H1 (cell line): ENCODE measurements around the gene TAS2R16. TPM values are rescaled to one million over a fixed set of nuclear protein-coding genes. Genes with fewer than 3 reads are reported as not detected.

Experiments used
- CTCF ChIA-PET: fragments of 300-600 bp; sonication (Branson Sonifier 250); formaldehyde crosslinking; loops from one replicate; lab custom pipeline; 2021; ENCODE audit not compliant: partially characterized antibody; lab: Charles Lee
- POLR2A ChIA-PET: fragments of 300-600 bp; sonication (Branson Sonifier 250); formaldehyde crosslinking; loops from one replicate; lab custom pipeline; 2021; ENCODE audit warnings: inconsistent platforms; ENCODE audit not compliant: partially characterized antibody; lab: Charles Lee
- DNase-seq, 2 experiments: peaks; one replicate each; pipeline versions ENCODE4 v3.0.0 to v3.0.0-alpha.2; 2010 to 2022; ENCODE audit warnings: low spot score in 2 of 2, low read depth in 1 of 2, mixed read lengths in 1 of 2
- FAIRE-seq: peaks from 2 replicates; lab custom pipeline; 2011; peaks lifted over from hg19 to GRCh38; lab: Jason Lieb, UNC
- H2AFZ ChIP-seq: 2 replicates; pipeline ENCODE4 v1.8.1; 2012; ENCODE audit warnings: low read length, inconsistent platforms
- H2AK5ac ChIP-seq: 2 replicates; pipeline ENCODE4 v1.6.1; 2013; ENCODE audit warnings: low read depth, low read length
- H2BK120ac ChIP-seq: replicated peaks from 2 replicates; pipeline ENCODE3; 2013; ENCODE audit warnings: low read depth, low read length, inconsistent platforms
- H2BK12ac ChIP-seq: 2 replicates; pipeline ENCODE4 v1.6.1; 2013; ENCODE audit warnings: low read depth, low read length
- H2BK15ac ChIP-seq: 2 replicates; pipeline ENCODE4 v1.6.1; 2013; ENCODE audit warnings: low read length
- H2BK20ac ChIP-seq: 2 replicates; pipeline ENCODE4 v1.6.1; 2013; ENCODE audit warnings: low read length
- H2BK5ac ChIP-seq: 2 replicates; pipeline ENCODE4 v1.6.1; 2013; ENCODE audit warnings: low read depth, low read length
- H3K14ac ChIP-seq: 2 replicates; pipeline ENCODE4 v1.6.1; 2013; ENCODE audit warnings: inconsistent platforms; ENCODE audit not compliant: insufficient read length
- H3K18ac ChIP-seq: 2 replicates; pipeline ENCODE4 v1.6.1; 2013; ENCODE audit warnings: low read length; ENCODE audit errors: extremely low read depth
- H3K23ac ChIP-seq: 2 replicates; pipeline ENCODE4 v1.6.1; 2013; ENCODE audit warnings: inconsistent platforms; ENCODE audit not compliant: insufficient read length
- H3K23me2 ChIP-seq: 2 replicates; pipeline ENCODE4 v1.6.1; 2013; ENCODE audit warnings: low read depth, low read length
- H3K27ac ChIP-seq: 2 replicates; pipeline ENCODE4 v1.6.1; 2011; ENCODE audit warnings: low read depth, low read length, inconsistent platforms
- H3K27me3 ChIP-seq, 4 experiments: replicated peaks in 1 of 4; 1 replicate in 1 of 4; 2 replicates in 3 of 4; pipeline versions ENCODE4 v1.6.1 to v1.8.1; 2011 to 2013; ENCODE audit warnings: low read length in 3 of 4, mild to moderate bottlenecking in 3 of 4, inconsistent platforms in 2 of 4, mixed read lengths in 2 of 4, moderate library complexity in 1 of 4; ENCODE audit not compliant: control insufficient read depth in 3 of 4, insufficient read depth in 3 of 4; ENCODE audit errors: extremely low read depth in 1 of 4
- H3K36me3 ChIP-seq, 4 experiments: 2 replicates each; pipeline versions ENCODE4 v1.6.1 to v1.8.1; 2011 to 2013; ENCODE audit warnings: mild to moderate bottlenecking in 4 of 4, low read length in 3 of 4, moderate library complexity in 2 of 4, control low read depth in 1 of 4, inconsistent platforms in 1 of 4; ENCODE audit not compliant: insufficient read depth in 4 of 4, control insufficient read depth in 2 of 4
- H3K4ac ChIP-seq: replicated peaks from 2 replicates; pipeline ENCODE3; 2013; ENCODE audit warnings: low read length, low read depth, mixed read lengths, inconsistent platforms; ENCODE audit not compliant: insufficient read length
- H3K4me1 ChIP-seq, 4 experiments: replicated peaks in 1 of 4; 1 replicate in 1 of 4; 2 replicates in 3 of 4; pipeline versions ENCODE4 v1.6.1 to v1.8.1; 2011 to 2013; ENCODE audit warnings: low read length in 3 of 4, inconsistent platforms in 2 of 4, mixed read lengths in 1 of 4; ENCODE audit not compliant: insufficient read depth in 4 of 4, control insufficient read depth in 3 of 4
- H3K4me2 ChIP-seq, 2 experiments: 2 replicates each; pipeline versions ENCODE4 v1.6.1 to v1.8.1; 2011 to 2013; ENCODE audit warnings: low read depth in 2 of 2, low read length in 2 of 2, control low read depth in 1 of 2, inconsistent platforms in 1 of 2, mild to moderate bottlenecking in 1 of 2; ENCODE audit not compliant: insufficient read depth in 1 of 2
- H3K4me3 ChIP-seq, 4 experiments: fragments of 200-600, 300-600 bp in 1 of 4; sonication (generic), shearing (Covaris generic), sonication (Bioruptor Twin) in 1 of 4; 2 replicates each; pipeline versions ENCODE4 v1.5.1 to v1.8.1; 2011 to 2016; ENCODE audit warnings: low read length in 4 of 4, low read depth in 3 of 4, control low read depth in 2 of 4, inconsistent platforms in 2 of 4, mild to moderate bottlenecking in 2 of 4, mixed read lengths in 1 of 4, moderate library complexity in 1 of 4; ENCODE audit not compliant: insufficient read depth in 2 of 4; ENCODE audit errors: extremely low read depth in 1 of 4
- H3K56ac ChIP-seq: replicated peaks from 2 replicates; pipeline ENCODE3; 2013; ENCODE audit warnings: low read depth, mild to moderate bottlenecking, mixed read lengths, low read length, inconsistent platforms; ENCODE audit not compliant: insufficient read length
- H3K79me1 ChIP-seq: 2 replicates; pipeline ENCODE4 v1.6.1; 2013; ENCODE audit warnings: low read depth, low read length, control low read depth
- H3K79me2 ChIP-seq, 2 experiments: 2 replicates each; pipeline versions ENCODE4 v1.6.1 to v1.8.1; 2012 to 2013; ENCODE audit warnings: low read length in 2 of 2, mild to moderate bottlenecking in 2 of 2, inconsistent platforms in 1 of 2; ENCODE audit not compliant: insufficient read depth in 2 of 2, control insufficient read depth in 1 of 2
- H3K9ac ChIP-seq, 4 experiments: replicated peaks in 1 of 4; 1 replicate in 1 of 4; 2 replicates in 3 of 4; pipeline versions ENCODE4 v1.6.1 to v1.8.1; 2011 to 2013; ENCODE audit warnings: low read depth in 3 of 4, low read length in 3 of 4, control low read depth in 2 of 4, mild to moderate bottlenecking in 2 of 4, moderate library complexity in 2 of 4, inconsistent platforms in 1 of 4; ENCODE audit errors: extremely low read depth in 1 of 4
- H3K9me3 ChIP-seq, 2 experiments: 2 replicates each; pipeline versions ENCODE4 v1.6.1 to v1.8.1; 2012 to 2013; ENCODE audit warnings: mild to moderate bottlenecking in 2 of 2, moderate library complexity in 2 of 2, control low read depth in 1 of 2, inconsistent platforms in 1 of 2, low read depth in 1 of 2, low read length in 1 of 2, mixed read lengths in 1 of 2; ENCODE audit not compliant: insufficient read depth in 2 of 2
- H4K20me1 ChIP-seq, 2 experiments: replicated peaks in 1 of 2; 2 replicates each; pipeline versions ENCODE3 to v1.8.1; 2011 to 2013; ENCODE audit warnings: inconsistent platforms in 2 of 2, low read length in 2 of 2, mild to moderate bottlenecking in 1 of 2; ENCODE audit not compliant: insufficient read depth in 2 of 2, control insufficient read depth in 1 of 2
- H4K5ac ChIP-seq: 2 replicates; pipeline ENCODE4 v1.6.1; 2013; ENCODE audit warnings: low read length, low read depth, mixed read lengths, inconsistent platforms; ENCODE audit not compliant: insufficient read length
- H4K8ac ChIP-seq: 2 replicates; pipeline ENCODE4 v1.8.0; 2013; ENCODE audit warnings: mild to moderate bottlenecking, moderate library complexity, low read length, inconsistent platforms; ENCODE audit not compliant: insufficient read depth; ENCODE audit errors: extremely low read depth
- H4K91ac ChIP-seq: replicated peaks from 2 replicates; pipeline ENCODE3; 2013; ENCODE audit warnings: low read length, mixed read lengths, inconsistent platforms; ENCODE audit not compliant: insufficient read length
- WGBS, 2 experiments: shearing (Covaris generic) in 1 of 2; methylation state at CpG; one replicate each; pipeline versions ENCODE4 v1.1.6 to v1.1.7; 2013 to 2015; ENCODE audit warnings: low lambda C conversion rate in 2 of 2, mixed read lengths in 2 of 2, inconsistent platforms in 1 of 2, low coverage in 1 of 2, missing lambda C conversion rate in 1 of 2; ENCODE audit not compliant: insufficient replicate concordance in 2 of 2, insufficient coverage in 1 of 2, insufficient read length in 1 of 2; ENCODE audit errors: extremely low coverage in 1 of 2, missing lambda C conversion rate in 1 of 2; 5-methylcytosine and 5-hydroxymethylcytosine counted together
- polyA plus RNA-seq, 7 experiments: library from polyadenylated mRNA; depleted of rRNA in 3 of 7; stranded (reverse) in 5 of 7; unstranded in 2 of 7; fragments of >200 nt in 5 of 7; fragments of 200-250 nt in 2 of 7; gene quantifications; 1 replicate in 5 of 7; 2 replicates in 1 of 7; 4 replicates in 1 of 7; pipeline versions ENCODE4 v1.2.1 to v1.2.3, GENCODE V29; 2011 to 2013; ENCODE audit warnings: missing spikeins in 2 of 7, mixed read lengths in 2 of 7
- total RNA-seq: library from RNA; stranded (reverse); fragmentation: NEBNext Ultra II Directional; extraction: Animal tissue kit (Norgen Biotek cat#: 25700); gene quantifications from 2 replicates; pipeline ENCODE4 v1.2.1, GENCODE V29; 2021
- TF ChIP-seq, protein P1 (sequence below): fragments of 300-600 bp; sonication (generic); IDR thresholded peaks from 2 replicates; pipeline ENCODE4 v1.7.1; 2012; ENCODE audit warnings: low read length, moderate library complexity, mild to moderate bottlenecking, inconsistent platforms; ENCODE audit not compliant: insufficient replicate concordance

TAS2R16 gene
- total and polyA plus RNA-seq, 2 of the 8 experiments (the other 6 are each of a cell fraction or from before 2014, with no cell fraction given), result not detected

DNA sequence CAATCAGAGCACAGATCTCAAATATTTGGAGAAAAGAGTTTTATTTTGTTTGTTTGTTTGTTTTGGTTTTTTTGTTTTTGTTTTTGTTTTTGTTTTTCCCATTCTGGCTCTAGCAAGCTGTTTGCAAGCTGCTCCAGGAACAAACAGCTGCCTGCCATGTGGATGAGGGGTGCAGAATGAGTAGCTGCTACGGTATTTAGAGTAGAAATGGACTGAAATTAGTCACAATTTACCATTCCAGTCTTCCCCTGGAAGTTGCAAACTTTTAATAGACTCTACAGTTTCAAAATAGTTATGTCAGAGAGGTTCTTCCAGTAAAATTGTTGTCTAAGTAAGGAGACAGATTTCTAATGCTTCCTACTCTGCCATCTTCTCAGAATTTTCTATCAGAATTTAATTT is 27.1 kb upstream of the TAS2R16 start:
- Histone ChIP-seq H2BK15ac (no peak overlapping the region), H3K14ac (no peak overlapping the region), H2AFZ (no peak overlapping the region), H3K27me3 (no peaks in the 10 kb centered on the region), H3K4me2 (no peak overlapping the region), H3K79me1 (no peaks in the 10 kb centered on the region), H4K91ac (no peak overlapping the region), H3K4me1 (no peaks in the 10 kb centered on the region), H2BK120ac (no peak overlapping the region), H3K36me3 (no peaks in the 10 kb centered on the region), H3K9ac (no peak overlapping the region), H3K18ac (no peak overlapping the region), H3K27ac (no peak overlapping the region), H2AK5ac (no peak overlapping the region), H2BK5ac (no peak overlapping the region), H3K79me2 (no peaks in the 10 kb centered on the region), H2BK20ac (no peak overlapping the region), H4K20me1 (no peaks in the 10 kb centered on the region), H3K23ac (no peak overlapping the region), H4K5ac (no peak overlapping the region), H3K56ac (no peak overlapping the region), H3K9me3 (no peaks in the 10 kb centered on the region), H2BK12ac (no peak overlapping the region), H3K4ac (no peak overlapping the region), H3K23me2 (no peaks in the 10 kb centered on the region), H3K4me3 (no peak overlapping the region), H4K8ac (no peak overlapping the region)
- ChIA-PET POLR2A (no interaction called here), CTCF (no interaction called here)
- DNase-seq (no peak), FAIRE-seq (peak; percentile 19)
- WGBS, 2 experiments, result 88% methylated on average over 1 of the region's 1 CpG; no CpG with 5 or more reads in 1 of the 2 experiments
- TF ChIP-seq, protein P1, sequence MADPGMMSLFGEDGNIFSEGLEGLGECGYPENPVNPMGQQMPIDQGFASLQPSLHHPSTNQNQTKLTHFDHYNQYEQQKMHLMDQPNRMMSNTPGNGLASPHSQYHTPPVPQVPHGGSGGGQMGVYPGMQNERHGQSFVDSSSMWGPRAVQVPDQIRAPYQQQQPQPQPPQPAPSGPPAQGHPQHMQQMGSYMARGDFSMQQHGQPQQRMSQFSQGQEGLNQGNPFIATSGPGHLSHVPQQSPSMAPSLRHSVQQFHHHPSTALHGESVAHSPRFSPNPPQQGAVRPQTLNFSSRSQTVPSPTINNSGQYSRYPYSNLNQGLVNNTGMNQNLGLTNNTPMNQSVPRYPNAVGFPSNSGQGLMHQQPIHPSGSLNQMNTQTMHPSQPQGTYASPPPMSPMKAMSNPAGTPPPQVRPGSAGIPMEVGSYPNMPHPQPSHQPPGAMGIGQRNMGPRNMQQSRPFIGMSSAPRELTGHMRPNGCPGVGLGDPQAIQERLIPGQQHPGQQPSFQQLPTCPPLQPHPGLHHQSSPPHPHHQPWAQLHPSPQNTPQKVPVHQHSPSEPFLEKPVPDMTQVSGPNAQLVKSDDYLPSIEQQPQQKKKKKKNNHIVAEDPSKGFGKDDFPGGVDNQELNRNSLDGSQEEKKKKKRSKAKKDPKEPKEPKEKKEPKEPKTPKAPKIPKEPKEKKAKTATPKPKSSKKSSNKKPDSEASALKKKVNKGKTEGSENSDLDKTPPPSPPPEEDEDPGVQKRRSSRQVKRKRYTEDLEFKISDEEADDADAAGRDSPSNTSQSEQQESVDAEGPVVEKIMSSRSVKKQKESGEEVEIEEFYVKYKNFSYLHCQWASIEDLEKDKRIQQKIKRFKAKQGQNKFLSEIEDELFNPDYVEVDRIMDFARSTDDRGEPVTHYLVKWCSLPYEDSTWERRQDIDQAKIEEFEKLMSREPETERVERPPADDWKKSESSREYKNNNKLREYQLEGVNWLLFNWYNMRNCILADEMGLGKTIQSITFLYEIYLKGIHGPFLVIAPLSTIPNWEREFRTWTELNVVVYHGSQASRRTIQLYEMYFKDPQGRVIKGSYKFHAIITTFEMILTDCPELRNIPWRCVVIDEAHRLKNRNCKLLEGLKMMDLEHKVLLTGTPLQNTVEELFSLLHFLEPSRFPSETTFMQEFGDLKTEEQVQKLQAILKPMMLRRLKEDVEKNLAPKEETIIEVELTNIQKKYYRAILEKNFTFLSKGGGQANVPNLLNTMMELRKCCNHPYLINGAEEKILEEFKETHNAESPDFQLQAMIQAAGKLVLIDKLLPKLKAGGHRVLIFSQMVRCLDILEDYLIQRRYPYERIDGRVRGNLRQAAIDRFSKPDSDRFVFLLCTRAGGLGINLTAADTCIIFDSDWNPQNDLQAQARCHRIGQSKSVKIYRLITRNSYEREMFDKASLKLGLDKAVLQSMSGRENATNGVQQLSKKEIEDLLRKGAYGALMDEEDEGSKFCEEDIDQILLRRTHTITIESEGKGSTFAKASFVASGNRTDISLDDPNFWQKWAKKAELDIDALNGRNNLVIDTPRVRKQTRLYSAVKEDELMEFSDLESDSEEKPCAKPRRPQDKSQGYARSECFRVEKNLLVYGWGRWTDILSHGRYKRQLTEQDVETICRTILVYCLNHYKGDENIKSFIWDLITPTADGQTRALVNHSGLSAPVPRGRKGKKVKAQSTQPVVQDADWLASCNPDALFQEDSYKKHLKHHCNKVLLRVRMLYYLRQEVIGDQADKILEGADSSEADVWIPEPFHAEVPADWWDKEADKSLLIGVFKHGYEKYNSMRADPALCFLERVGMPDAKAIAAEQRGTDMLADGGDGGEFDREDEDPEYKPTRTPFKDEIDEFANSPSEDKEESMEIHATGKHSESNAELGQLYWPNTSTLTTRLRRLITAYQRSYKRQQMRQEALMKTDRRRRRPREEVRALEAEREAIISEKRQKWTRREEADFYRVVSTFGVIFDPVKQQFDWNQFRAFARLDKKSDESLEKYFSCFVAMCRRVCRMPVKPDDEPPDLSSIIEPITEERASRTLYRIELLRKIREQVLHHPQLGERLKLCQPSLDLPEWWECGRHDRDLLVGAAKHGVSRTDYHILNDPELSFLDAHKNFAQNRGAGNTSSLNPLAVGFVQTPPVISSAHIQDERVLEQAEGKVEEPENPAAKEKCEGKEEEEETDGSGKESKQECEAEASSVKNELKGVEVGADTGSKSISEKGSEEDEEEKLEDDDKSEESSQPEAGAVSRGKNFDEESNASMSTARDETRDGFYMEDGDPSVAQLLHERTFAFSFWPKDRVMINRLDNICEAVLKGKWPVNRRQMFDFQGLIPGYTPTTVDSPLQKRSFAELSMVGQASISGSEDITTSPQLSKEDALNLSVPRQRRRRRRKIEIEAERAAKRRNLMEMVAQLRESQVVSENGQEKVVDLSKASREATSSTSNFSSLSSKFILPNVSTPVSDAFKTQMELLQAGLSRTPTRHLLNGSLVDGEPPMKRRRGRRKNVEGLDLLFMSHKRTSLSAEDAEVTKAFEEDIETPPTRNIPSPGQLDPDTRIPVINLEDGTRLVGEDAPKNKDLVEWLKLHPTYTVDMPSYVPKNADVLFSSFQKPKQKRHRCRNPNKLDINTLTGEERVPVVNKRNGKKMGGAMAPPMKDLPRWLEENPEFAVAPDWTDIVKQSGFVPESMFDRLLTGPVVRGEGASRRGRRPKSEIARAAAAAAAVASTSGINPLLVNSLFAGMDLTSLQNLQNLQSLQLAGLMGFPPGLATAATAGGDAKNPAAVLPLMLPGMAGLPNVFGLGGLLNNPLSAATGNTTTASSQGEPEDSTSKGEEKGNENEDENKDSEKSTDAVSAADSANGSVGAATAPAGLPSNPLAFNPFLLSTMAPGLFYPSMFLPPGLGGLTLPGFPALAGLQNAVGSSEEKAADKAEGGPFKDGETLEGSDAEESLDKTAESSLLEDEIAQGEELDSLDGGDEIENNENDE, result no peak
